HG03280 (cell line): Measurements from ENCODE around the gene PLSCR1.

Source experiments
- ATAC-seq: cut with Tn5 transposase; IDR thresholded peaks from one replicate; pipeline ENCODE4 v1.9.1; 2021; ENCODE audit warnings: mild to moderate bottlenecking, moderate library complexity; ENCODE audit not compliant: unreplicated experiment

The PLSCR1 gene, protein sequence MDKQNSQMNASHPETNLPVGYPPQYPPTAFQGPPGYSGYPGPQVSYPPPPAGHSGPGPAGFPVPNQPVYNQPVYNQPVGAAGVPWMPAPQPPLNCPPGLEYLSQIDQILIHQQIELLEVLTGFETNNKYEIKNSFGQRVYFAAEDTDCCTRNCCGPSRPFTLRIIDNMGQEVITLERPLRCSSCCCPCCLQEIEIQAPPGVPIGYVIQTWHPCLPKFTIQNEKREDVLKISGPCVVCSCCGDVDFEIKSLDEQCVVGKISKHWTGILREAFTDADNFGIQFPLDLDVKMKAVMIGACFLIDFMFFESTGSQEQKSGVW

DNA sequence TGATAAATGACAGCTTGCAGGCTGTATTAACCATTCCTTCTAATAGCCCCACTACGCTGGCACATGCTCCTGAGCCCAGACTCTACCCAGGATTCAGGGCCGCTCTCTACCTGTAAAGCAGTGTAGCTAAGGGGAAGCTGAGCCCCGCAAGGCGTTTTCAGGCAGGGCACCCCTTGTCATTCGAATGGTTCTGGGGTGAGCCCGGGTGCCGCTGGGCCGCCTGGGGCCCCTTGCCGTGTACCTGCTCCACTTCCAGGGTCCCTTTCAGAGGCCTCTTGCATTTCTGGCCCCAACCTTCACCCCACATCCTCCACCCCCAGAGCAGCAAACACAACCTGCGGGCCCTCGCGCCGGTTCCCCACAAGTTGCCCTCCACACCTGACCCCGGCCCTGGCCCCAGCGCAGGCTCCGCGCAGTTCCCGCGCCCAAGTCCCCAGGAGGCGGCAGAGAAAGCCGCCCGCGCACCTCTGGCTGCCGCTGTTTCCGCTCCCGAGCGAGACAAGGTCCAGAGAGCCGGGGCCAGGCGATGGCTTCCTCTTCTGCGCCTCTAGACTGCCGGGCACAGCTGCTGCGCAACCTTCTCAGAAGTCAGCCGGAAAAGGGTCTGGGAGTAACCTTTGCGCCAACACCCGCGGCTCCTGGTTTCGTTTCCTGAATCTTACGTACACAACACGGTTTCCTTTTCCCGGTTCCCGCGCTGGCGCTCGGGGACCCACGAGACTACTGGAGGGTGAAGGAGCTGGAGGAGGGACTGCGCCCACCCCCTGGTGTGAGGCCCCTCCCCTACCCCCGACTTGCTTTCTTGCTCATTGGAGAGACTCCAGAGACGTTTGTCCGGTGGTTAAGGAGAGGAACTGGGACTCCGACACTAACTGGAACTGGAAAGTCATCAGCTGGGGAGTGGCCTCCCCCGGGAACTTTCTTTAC, at the start of gene PLSCR1:
TSS of gene PLSCR1 (minus strand) at position 606 of the 927 bp plus-strand sequence. CDS start 8,055 bp downstream, outside the sequence.
- ATAC-seq, result peak; percentile 88

- ATAC-seq, result no peak
These were observed 49.4 kb upstream of the PLSCR1 start for GRCh38 chr3:146593776-146594175.

- ATAC-seq, result no peak
These were observed 46.1 kb upstream of the PLSCR1 start for GRCh38 chr3:146590521-146590920.

DNA sequence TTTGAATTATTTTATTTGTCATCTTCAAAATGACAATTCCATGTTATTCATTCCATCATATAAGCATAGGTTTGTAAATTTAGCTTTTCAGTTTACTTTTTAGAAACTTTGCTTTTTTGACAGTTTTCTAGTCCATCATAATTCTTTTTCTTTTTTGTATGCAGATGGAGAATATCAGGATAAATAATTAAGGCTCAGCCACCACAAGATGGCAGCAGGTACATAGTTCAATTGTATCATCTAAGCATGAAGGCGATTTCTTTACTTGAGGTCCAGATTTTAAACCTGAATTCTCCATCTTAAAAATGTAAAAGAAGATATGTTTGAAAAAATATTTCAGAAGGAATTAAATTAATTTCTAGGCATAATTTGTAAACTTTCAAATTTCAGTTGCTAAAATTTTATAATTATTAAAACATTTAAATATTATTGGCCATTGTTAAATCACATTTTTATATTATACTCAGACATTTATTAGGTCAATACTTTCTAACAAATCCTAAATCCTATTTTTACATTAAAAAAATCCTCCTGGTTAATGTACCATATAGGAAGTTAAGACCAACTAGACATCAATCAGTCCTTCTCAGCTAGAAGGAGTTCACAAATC, 45.6 kb upstream of the PLSCR1 start:
- ATAC-seq, result peak; percentile 65

- no peak for ATAC-seq
These were observed 40.7 kb upstream of the PLSCR1 start for GRCh38 chr3:146585156-146585555.

GRCh38 chr3:146581951-146582467, 37.6 kb upstream of the PLSCR1 start:
- ATAC-seq, result no peak

DNA sequence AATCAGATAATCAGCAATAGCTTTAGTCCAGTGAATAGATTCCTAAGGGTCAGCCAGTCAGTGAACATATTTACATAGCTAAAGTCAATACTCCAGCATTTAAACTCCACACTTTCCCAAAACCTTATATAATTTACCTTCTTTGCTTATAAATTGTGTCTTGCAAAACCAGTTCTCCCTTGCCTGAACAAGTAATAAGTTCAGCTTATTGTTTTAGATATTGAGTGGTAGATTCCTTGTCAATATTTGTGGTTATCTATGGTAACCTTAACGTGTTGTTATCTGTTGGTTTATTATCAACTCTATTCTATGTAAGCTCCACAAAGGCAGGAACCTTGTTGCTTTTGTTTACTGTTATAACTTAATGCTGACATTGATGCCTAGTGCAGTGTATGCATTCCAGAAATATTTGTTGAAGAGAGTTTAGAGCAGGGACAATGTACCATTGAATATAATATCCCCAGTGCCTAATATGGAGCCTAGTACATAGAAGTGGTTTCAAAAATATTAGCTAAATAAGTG, 36.7 kb upstream of the PLSCR1 start:
- ATAC-seq, result no peak

DNA sequence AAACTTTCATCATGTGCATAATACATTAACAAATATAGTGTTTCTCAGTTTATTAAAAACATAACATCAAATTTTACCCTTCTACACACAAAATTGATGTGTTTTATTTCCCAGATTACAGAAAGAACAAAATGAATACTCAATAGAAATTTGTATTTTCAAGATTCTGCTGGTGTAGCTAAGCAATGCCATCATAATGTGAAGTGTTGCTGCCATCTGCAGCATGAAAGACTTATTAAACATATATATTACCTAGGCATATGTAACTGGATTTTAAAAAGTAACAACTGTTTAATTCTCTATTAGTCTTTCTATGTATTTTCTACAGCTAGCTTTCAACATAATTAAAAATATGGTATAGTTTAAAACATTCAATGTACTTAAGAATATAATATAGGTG, 33.3 kb upstream of the PLSCR1 start:
- peak; percentile 60 for ATAC-seq

GRCh38 chr3:146575636-146576035, 31.2 kb upstream of the PLSCR1 start:
- no peak for ATAC-seq

GRCh38 chr3:146574173-146574572, 29.8 kb upstream of the PLSCR1 start:
- ATAC-seq, result no peak

DNA sequence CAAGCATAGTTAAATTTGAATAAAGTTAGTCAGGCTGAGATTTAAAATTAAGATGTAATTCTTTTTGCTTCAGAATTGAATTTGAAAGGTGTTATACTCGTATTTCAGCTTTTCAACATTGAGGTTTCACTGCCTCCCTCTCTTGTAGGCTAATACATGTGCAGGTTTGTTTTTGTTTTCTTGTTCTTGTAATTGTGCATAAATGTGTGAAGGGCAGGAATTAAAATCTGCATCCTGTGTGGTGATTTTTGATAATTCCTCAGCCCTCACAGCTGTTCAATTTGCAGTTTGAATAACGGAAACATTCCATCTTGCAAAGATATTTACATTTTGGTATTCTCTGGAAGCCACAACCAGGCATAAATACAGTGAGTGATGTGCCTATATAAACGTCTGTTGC, 24.9 kb upstream of the PLSCR1 start:
- ATAC-seq, result no peak

DNA sequence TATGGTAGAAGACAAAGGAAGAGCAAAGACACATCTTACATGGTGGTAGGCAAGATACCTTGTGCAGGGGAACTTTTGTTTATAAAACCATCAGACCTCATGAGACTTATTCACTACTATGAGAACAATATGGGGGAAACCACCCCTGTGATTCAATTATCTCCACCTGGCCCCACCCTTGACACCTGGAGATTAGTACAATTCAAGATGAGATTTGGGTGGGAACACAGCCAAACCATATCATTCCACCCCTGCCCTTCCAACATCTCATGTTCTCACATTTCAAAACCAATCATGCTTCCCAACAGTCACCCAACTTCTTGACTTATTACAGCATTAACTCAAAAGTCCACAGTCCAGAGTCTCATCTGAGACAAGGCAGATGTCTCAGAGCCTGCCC, 21.7 kb upstream of the PLSCR1 start:
- ATAC-seq, result no peak

- no peak for ATAC-seq
These were observed 17.5 kb upstream of the PLSCR1 start for GRCh38 chr3:146561879-146562278.

- no peak for ATAC-seq
These were observed 17.1 kb upstream of the PLSCR1 start for GRCh38 chr3:146561463-146561862.

- ATAC-seq, result no peak
These were observed 16.3 kb upstream of the PLSCR1 start for GRCh38 chr3:146560678-146561077.

- no peak for ATAC-seq
These were observed 15.0 kb upstream of the PLSCR1 start for GRCh38 chr3:146559388-146559787.

- ATAC-seq, result no peak
These were observed 14.4 kb upstream of the PLSCR1 start for GRCh38 chr3:146558781-146559180.

- no peak for ATAC-seq
These were observed 13.3 kb upstream of the PLSCR1 start for GRCh38 chr3:146557745-146558144.

- ATAC-seq, result no peak
These were observed 10.9 kb upstream of the PLSCR1 start for GRCh38 chr3:146555311-146555710.

DNA sequence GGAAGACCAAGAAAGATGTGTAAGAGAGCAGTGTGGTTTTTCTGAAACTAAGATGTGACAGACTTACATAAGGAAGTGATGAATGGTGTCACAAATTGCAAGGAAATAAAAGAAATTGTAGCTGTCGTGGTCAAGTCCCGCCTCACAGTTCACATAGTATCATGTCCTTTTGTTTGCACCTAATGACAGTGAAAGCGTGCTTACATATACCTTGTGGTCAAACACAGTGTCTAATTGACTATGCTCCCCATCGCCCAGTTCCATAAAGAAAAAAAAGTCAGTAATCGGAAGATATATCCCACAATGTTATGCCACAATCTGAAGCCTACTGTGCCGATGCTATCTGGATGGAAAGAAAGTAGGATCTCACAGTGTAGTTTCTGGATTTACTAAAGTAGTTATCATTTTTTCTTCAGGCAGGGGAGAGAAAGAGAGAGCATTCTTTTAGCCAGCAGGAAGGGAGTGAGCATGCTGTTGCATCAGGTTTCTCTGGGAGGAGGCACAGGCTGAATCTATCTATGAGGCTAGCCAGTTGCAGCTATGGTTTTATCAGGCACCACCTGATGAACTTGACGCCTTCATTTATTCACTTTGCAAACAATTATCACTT, 9.8 kb upstream of the PLSCR1 start:
- ATAC-seq, result no peak
